Kasumi-1 (cell line): ENCODE results near the gene ETV7.

Experiments
- DNase-seq, 2 experiments: peaks; one replicate each; lab custom pipeline; 2025; lab: John Stamatoyannopoulos, UW

ETV7 gene

GRCh38 chr6:36320475-36320874, 67.0 kb downstream of the ETV7 start:
- no peak for DNase-seq

- no peak for DNase-seq
Measured at GRCh38 chr6:36319821-36320220, 67.6 kb downstream of the ETV7 start.

- DNase-seq, result no peak
Measured at GRCh38 chr6:36319436-36319762, 68.1 kb downstream of the ETV7 start.

GRCh38 chr6:36318690-36319435, 68.6 kb downstream of the ETV7 start:
- DNase-seq, result no peak

GRCh38 chr6:36317623-36318022, 69.8 kb downstream of the ETV7 start:
- DNase-seq, result no peak
